BLaER1 treated with 17β-estradiol and CSF1 and Interleukin-3, amounts not matched to agents 10 nM and 100 nM (cell line): ENCODE results near the gene WWC2.
"Not testable (repeated sequence)": the region's sequence is repeated elsewhere in the genome, so short reads cannot be mapped to it uniquely, and the experiment has no call there.

Experiments used
- H3K27ac ChIP-seq, 11 experiments: shearing (Covaris generic); formaldehyde crosslinking; 2 replicates each; pipeline ENCODE4 v1.8.1; 2022
- H3K27me3 ChIP-seq, 11 experiments: shearing (Covaris generic); formaldehyde crosslinking; 2 replicates each; pipeline ENCODE4 v1.8.1; 2022
- H3K36me3 ChIP-seq, 11 experiments: shearing (Covaris generic); formaldehyde crosslinking; 2 replicates each; pipeline ENCODE4 v1.8.1; 2022
- H3K4me1 ChIP-seq, 10 experiments: shearing (Covaris generic); formaldehyde crosslinking; 2 replicates each; pipeline ENCODE4 v1.8.1; 2022
- H3K4me2 ChIP-seq, 11 experiments: shearing (Covaris generic); formaldehyde crosslinking; 2 replicates each; pipeline ENCODE4 v1.8.1; 2022
- H3K4me3 ChIP-seq, 10 experiments: shearing (Covaris generic); formaldehyde crosslinking; 2 replicates each; pipeline ENCODE4 v1.8.1; 2022
- H3K9ac ChIP-seq, 11 experiments: shearing (Covaris generic); formaldehyde crosslinking; 2 replicates each; pipeline ENCODE4 v1.8.1; 2022
- H3K9me3 ChIP-seq, 11 experiments: shearing (Covaris generic); formaldehyde crosslinking; replicated peaks in 1 of 11; 2 replicates each; pipeline ENCODE4 v1.8.1; 2022
- H4K20me1 ChIP-seq, 11 experiments: shearing (Covaris generic); formaldehyde crosslinking; 2 replicates each; pipeline ENCODE4 v1.8.1; 2022
- Cebpa-rat ChIP-seq, 11 experiments: shearing (Covaris generic); IDR thresholded peaks; 2 replicates each; pipeline ENCODE4 v1.8.1; 2022

Gene WWC2

DNA sequence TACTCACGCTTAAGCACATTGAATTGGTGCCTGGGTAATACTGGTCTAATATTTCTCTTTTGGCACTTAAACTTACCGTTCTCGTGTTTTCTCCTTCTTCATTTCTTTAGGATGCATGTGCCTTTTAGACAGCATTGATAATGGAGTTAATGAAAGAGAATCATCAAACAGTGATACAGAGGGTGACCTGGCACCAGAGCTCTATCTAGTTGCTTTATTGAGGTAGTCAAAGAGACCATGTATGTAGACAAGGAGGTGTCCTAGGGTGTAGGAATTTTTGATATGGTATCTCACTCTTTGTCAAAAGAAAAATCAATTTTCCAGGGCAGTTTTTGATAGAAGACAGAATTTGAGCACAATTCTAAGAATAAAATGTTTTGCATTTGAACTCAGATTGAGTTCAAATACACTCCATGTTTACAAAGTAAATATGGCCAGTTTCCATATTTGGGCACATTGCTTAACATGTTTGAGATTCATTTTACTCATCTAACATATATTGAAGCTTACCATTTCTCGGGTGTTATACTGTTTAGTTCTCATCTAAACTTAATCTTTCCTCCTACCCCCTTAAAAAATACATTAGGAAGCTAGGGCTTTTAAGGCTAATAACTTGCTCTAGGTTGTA, 92.0 kb downstream of the WWC2 start:
- Histone ChIP-seq H3K27me3 (no peaks in the 10 kb centered on the region), H3K4me1 (peaks cover 10 to 32% (median 14%) of the 10 kb centered on the region in 10 experiments), H3K36me3 (peaks cover 0 to 4% (median 0%) of the 10 kb centered on the region in 11 experiments; a peak in 5 of 22 replicates), H3K4me2 (no peak overlapping the region), H3K4me3 (no peak overlapping the region), H3K27ac (no peak overlapping the region), H3K9me3 (no peaks in the 10 kb centered on the region), H4K20me1 (peaks cover 0 to 12% (median 0%) of the 10 kb centered on the region in 11 experiments; a peak in 2 of 22 replicates), H3K9ac (no peak overlapping the region)
- TF ChIP-seq Cebpa-rat (IDR thresholded peaks at IDR 0.05) = no peak

DNA sequence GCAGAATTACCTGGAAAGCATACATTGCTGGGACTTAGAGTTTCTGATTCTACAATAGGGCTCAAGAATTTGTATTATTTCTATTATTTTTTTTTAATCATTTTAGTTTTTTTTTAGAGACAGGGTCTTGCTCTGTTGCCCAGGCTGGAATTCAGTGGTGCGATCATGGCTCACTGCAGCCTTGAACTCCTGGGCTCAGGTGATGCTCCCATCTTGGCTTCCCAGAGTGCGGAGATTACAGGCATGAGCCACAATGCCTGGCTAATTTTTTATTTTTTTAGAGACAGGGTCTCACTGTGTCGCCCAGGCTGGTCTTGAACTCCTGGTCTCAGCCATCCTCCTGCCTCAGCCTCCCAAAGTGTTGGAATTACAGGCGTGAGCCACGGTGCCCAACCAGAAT, 92.6 kb downstream of the WWC2 start:
- Histone ChIP-seq H4K20me1 (peaks cover 0 to 12% (median 0%) of the 10 kb centered on the region in 11 experiments; a peak in 2 of 22 replicates), H3K27ac (no peak overlapping the region), H3K4me1 (peaks cover 10 to 32% (median 14%) of the 10 kb centered on the region in 10 experiments), H3K9me3 (no peaks in the 10 kb centered on the region), H3K4me2 (no peak overlapping the region), H3K36me3 (peaks cover 0 to 9% (median 0%) of the 10 kb centered on the region in 11 experiments; a peak in 5 of 22 replicates), H3K27me3 (no peaks in the 10 kb centered on the region), H3K4me3 (no peak overlapping the region), H3K9ac (no peak overlapping the region)
- TF ChIP-seq Cebpa-rat (IDR thresholded peaks at IDR 0.05) = no peak

DNA sequence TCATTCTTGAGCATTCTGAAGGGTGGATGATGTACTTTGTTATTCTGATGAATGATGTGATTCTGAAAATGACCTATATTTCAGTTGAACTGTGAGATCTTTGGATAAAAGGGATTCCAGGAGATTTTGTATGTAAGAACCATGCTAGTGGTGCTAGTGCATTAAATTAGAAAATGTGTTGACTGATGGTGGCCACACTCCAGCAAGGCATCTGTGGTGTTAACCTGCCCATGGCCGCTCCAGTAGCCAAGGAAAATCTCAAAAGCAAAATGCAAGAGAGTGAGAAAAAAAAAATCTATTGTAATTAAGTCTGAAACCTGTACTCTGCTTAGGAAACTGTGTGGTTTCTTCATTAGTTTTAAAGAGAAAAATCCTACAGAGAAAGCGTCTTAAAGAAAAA, 93.5 kb downstream of the WWC2 start:
- Histone ChIP-seq H4K20me1 (peaks cover 0 to 12% (median 0%) of the 10 kb centered on the region in 11 experiments; a peak in 2 of 22 replicates), H3K4me2 (peak overlapping the region in 1 of 11 experiments; percentile 66; a peak in 1 of 22 replicates), H3K4me3 (no peak overlapping the region), H3K4me1 (peaks cover 10 to 32% (median 14%) of the 10 kb centered on the region in 10 experiments), H3K27me3 (no peaks in the 10 kb centered on the region), H3K36me3 (peaks cover 0 to 10% (median 0%) of the 10 kb centered on the region in 11 experiments; a peak in 5 of 22 replicates), H3K27ac (no peak overlapping the region), H3K9me3 (no peaks in the 10 kb centered on the region), H3K9ac (no peak overlapping the region)
- TF ChIP-seq Cebpa-rat (IDR thresholded peaks at IDR 0.05) = no peak

DNA sequence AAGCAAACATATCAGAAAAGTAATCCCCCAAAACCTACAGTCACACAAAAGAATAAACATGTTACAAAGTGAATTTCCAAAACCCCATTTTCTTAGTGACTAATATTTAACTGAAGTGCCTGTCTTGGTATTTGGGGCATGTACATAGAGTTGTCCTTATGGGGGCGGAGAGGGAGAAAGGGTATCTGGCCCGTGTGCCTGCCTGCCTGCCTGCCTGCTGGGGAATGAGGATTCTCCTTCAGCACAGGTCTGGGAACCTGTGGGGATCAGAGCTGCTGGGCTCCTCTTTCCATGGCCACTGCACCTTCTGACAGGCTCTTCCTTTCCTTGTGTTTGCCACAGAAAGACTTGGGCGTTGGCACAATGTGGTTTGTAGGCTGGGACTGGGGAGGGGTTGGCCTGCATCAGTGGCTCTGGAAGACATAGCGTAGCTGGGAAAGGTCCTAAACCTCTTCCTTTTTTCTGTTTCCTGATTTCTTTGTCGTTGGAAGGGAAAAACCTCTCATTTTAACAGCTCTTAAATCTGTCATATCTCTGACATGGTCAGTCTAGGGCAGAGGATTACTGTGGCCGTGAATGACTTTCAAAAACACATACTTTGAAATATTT, 94.8 kb downstream of the WWC2 start:
- H3K9me3 ChIP-seq, H3K27me3 ChIP-seq, H3K9ac ChIP-seq, H3K36me3 ChIP-seq, H3K4me3 ChIP-seq: not testable (repeated sequence)
- Histone ChIP-seq H4K20me1 (peaks cover 0 to 12% (median 0%) of the 10 kb centered on the region in 11 experiments; a peak in 2 of 22 replicates), H3K4me2 (peak overlapping the region; percentile 20 to 71 (median 57); a peak in 20 of 22 replicates), H3K4me1 (peaks cover 10 to 32% (median 14%) of the 10 kb centered on the region in 10 experiments), H3K27ac (peak overlapping the region in 3 of 11 experiments; percentile 15 to 43 (median 35); a peak in 3 of 22 replicates)

DNA sequence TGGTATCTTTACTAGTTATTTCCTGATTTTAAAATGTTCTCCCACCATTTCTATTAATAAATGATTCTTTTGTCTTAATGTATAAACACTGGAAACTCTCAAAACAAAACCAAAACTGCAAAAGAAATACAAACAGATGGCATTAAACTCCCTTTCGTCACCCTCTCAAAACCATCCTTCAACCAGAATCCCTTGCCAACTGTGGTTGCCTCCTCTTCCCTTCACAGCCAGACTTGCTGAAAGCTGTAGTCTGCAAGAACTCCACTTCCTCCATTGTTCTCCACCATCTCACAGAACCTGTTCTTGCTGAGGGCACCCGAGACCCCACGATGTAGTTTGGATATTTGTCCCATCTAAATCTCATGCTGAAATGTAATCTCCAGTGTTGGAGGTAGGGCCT, 96.5 kb downstream of the WWC2 start:
- no peak for TF ChIP-seq Cebpa-rat (IDR thresholded peaks at IDR 0.05)
- Histone ChIP-seq H3K4me1 (peaks cover 10 to 27% (median 14%) of the 10 kb centered on the region in 10 experiments), H3K27ac (no peak overlapping the region)

DNA sequence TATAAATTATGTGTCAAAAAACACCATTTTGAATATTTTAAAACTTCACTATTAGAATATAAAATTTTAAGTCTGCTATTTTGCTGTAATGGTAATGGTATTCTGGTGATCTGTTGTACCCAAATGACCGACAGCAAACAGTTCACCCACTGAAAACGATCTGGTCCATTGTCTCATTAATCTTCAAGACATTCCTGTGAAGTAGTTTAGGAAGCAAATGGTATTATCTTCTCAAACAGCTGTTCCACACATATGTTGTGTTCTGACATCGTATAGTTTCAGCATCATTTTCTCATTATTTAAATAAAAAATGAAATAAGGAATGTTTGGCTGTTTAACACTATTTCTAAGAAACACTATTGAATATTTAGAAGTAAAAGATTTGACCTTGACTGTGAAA, 98.1 kb downstream of the WWC2 start:
- Histone ChIP-seq H3K4me1 (peaks cover 10 to 27% (median 14%) of the 10 kb centered on the region in 10 experiments), H3K36me3 (peaks cover 0 to 10% (median 0%) of the 10 kb centered on the region in 11 experiments; a peak in 5 of 22 replicates), H3K27ac (no peak overlapping the region), H3K9ac (no peak overlapping the region), H4K20me1 (peaks cover 0 to 6% (median 0%) of the 10 kb centered on the region in 11 experiments; a peak in 2 of 22 replicates), H3K27me3 (no peaks in the 10 kb centered on the region), H3K4me2 (no peak overlapping the region), H3K9me3 (no peaks in the 10 kb centered on the region), H3K4me3 (no peak overlapping the region)
- no peak for TF ChIP-seq Cebpa-rat (IDR thresholded peaks at IDR 0.05)

More for the DNA sequence above, 96.5 kb downstream of the WWC2 start:
- peak overlapping the region in 2 of 11 experiments; percentile 6 to 33; a peak in 2 of 22 replicates for H3K4me2 ChIP-seq
- no peaks in the 10 kb centered on the region for H3K9me3 ChIP-seq
- H3K36me3 ChIP-seq = peaks cover 0 to 10% (median 0%) of the 10 kb centered on the region in 11 experiments; a peak in 5 of 22 replicates
- H4K20me1 ChIP-seq = peaks cover 0 to 12% (median 0%) of the 10 kb centered on the region in 11 experiments; a peak in 3 of 22 replicates
- H3K4me3 ChIP-seq = no peak overlapping the region
- no peaks in the 10 kb centered on the region for H3K27me3 ChIP-seq
- H3K9ac ChIP-seq = no peak overlapping the region

DNA sequence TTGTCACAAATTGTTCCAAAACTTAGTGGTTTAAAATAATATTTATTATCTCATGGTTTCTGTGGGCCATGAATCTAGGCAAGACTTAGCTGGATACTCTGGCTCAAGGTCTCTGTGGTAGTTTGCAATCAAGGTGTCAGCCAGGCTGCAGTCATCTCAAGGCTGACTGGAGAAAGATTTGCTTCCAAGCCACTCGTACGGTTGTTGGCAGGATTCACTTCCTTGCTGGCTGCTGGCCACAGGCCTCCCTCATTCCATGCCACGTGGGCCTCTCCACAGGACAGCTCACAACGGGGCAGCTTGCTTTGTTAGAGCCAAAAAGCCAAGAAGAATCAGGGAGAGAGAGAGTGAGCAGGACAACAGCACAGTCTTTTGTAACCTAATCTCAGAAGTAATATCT, 101.4 kb downstream of the WWC2 start:
- Histone ChIP-seq H3K4me1 (peaks cover 0 to 2% (median 0%) of the 10 kb centered on the region in 10 experiments; a peak in 1 of 20 replicates), H3K36me3 (peaks cover 0 to 16% (median 0%) of the 10 kb centered on the region in 11 experiments; a peak in 5 of 22 replicates), H3K27ac (no peak overlapping the region), H3K9ac (no peak overlapping the region), H3K27me3 (no peaks in the 10 kb centered on the region), H3K4me3 (no peak overlapping the region), H4K20me1 (no peaks in the 10 kb centered on the region; a peak in 2 of 22 replicates), H3K9me3 (no peaks in the 10 kb centered on the region; a peak in 1 of 22 replicates), H3K4me2 (no peak overlapping the region)
- TF ChIP-seq Cebpa-rat (IDR thresholded peaks at IDR 0.05) = no peak

DNA sequence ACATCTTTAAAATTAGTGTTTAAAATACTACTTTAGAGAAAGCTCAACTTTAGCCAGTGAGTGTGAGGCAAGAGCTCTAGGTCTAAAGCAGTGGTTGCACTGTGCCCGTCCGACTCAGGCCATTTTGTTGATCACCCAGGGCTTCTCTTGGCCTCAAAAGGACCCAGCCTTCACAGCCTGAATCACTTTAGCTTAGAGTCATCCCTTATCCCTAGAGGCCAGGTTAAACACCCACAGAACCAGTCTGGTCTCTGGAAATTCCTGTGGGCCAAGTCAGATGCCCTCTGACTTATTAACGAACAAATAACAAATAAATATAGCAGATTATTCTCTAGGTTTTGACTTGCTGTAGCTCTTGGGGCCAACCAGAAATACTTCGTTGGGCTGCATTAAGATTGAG, 102.3 kb downstream of the WWC2 start:
- no peak overlapping the region for H3K27ac ChIP-seq

DNA sequence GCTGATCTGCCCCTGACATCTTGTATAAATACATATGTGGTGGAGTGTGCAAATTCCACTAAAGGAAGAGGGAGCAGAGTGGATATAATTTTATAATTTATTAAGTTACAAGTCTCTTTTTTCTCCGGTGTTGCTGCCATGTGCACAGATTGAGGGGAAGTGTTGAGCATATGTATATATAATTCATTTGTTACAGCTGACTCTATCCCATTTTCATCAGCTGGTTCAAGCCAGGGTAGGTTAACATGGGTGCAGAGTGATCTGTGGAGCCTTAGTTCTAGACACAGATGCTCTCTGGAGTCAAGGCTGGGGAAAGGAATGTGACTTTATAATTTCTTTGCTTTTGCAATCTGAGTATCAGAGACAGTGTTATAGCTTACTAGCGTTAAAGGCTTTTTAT, 103.5 kb downstream of the WWC2 start:
- H3K4me3 ChIP-seq = no peak overlapping the region
- no peaks in the 10 kb centered on the region for H3K27me3 ChIP-seq
- no peak overlapping the region for H3K27ac ChIP-seq
- peaks cover 0 to 3% (median 0%) of the 10 kb centered on the region in 10 experiments; a peak in 3 of 20 replicates for H3K4me1 ChIP-seq
- TF ChIP-seq Cebpa-rat (IDR thresholded peaks at IDR 0.05) = no peak
- peaks cover 0 to 7% (median 0%) of the 10 kb centered on the region in 11 experiments; a peak in 2 of 22 replicates for H3K36me3 ChIP-seq
- no peak overlapping the region for H3K4me2 ChIP-seq
- no peaks in the 10 kb centered on the region; a peak in 1 of 22 replicates for H3K9me3 ChIP-seq
- H4K20me1 ChIP-seq = peaks cover 0 to 7% (median 0%) of the 10 kb centered on the region in 11 experiments; a peak in 2 of 22 replicates
- H3K9ac ChIP-seq = no peak overlapping the region

More for the DNA sequence above, 102.3 kb downstream of the WWC2 start:
- no peaks in the 10 kb centered on the region for H3K4me1 ChIP-seq
- no peaks in the 10 kb centered on the region; a peak in 1 of 22 replicates for H3K9me3 ChIP-seq
- no peaks in the 10 kb centered on the region for H3K27me3 ChIP-seq
- no peak overlapping the region for H3K4me3 ChIP-seq
- no peak overlapping the region for H3K4me2 ChIP-seq
- TF ChIP-seq Cebpa-rat (IDR thresholded peaks at IDR 0.05) = no peak
- no peak overlapping the region for H3K9ac ChIP-seq
- H4K20me1 ChIP-seq = no peaks in the 10 kb centered on the region; a peak in 2 of 22 replicates
- H3K36me3 ChIP-seq = peaks cover 0 to 10% (median 0%) of the 10 kb centered on the region in 11 experiments; a peak in 4 of 22 replicates
